Activated naive CD8-positive, alpha-beta T cell treated with anti-CD3 and anti-CD28 coated beads, Interleukin-2, amount 50 U/mL, for 24 hours (primary cell): Measurements from ENCODE around the gene CFAP65.

ENCODE experiments used
- ATAC-seq: fragments of 150-1000 bp; cut with Tn5 transposase; one replicate; pipeline ENCODE4 v1.10.0; 2021
- DNase-seq: peaks from one replicate; pipeline ENCODE4 v3.0.0; 2021
- H3K27ac Mint-ChIP-seq: one replicate; pipeline ENCODE4 v1.8.0; 2021; ENCODE audit warnings: mild to moderate bottlenecking, mixed read lengths
- H3K27me3 Mint-ChIP-seq: one replicate; pipeline ENCODE4 v1.8.0; 2021; ENCODE audit warnings: mixed read lengths
- H3K36me3 Mint-ChIP-seq: one replicate; pipeline ENCODE4 v1.8.0; 2021; ENCODE audit warnings: low read depth, mixed read lengths
- H3K4me1 Mint-ChIP-seq: one replicate; pipeline ENCODE4 v1.8.0; 2021; ENCODE audit warnings: mixed read lengths
- H3K4me3 Mint-ChIP-seq: one replicate; pipeline ENCODE4 v1.8.0; 2021; ENCODE audit warnings: mild to moderate bottlenecking, moderate library complexity, mixed read lengths
- H3K9me3 Mint-ChIP-seq: one replicate; pipeline ENCODE4 v1.8.0; 2021; ENCODE audit warnings: mixed read lengths

Gene CFAP65

DNA sequence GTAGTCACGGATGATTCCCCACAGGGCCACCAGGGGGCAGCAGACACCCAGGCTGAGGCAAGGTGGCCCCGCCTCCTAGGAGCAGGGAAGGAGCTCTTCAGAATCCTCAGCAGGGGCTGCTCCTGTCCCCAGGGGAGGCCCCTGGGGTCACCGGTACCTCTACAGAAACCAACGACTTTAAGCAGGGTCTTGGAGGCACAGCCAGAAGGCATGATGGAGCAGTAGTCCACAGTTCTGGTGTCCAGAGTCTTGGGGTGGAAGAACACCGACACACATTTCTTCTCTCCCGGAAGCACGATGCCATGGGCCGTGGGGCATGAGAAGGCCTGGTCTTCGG is 11.5 kb downstream of the CFAP65 start:
- H3K4me1 Mint-ChIP-seq, result no peaks in the 10 kb centered on the region
- no peak overlapping the region for H3K4me3 Mint-ChIP-seq
- H3K9me3 Mint-ChIP-seq, result no peaks in the 10 kb centered on the region
- H3K36me3 Mint-ChIP-seq, result no peaks in the 10 kb centered on the region
- ATAC-seq (peak; percentile 72), DNase-seq (peak; percentile 78)
- H3K27me3 Mint-ChIP-seq, result peaks cover 26% of the 10 kb centered on the region
- H3K27ac Mint-ChIP-seq, result no peak overlapping the region

DNA sequence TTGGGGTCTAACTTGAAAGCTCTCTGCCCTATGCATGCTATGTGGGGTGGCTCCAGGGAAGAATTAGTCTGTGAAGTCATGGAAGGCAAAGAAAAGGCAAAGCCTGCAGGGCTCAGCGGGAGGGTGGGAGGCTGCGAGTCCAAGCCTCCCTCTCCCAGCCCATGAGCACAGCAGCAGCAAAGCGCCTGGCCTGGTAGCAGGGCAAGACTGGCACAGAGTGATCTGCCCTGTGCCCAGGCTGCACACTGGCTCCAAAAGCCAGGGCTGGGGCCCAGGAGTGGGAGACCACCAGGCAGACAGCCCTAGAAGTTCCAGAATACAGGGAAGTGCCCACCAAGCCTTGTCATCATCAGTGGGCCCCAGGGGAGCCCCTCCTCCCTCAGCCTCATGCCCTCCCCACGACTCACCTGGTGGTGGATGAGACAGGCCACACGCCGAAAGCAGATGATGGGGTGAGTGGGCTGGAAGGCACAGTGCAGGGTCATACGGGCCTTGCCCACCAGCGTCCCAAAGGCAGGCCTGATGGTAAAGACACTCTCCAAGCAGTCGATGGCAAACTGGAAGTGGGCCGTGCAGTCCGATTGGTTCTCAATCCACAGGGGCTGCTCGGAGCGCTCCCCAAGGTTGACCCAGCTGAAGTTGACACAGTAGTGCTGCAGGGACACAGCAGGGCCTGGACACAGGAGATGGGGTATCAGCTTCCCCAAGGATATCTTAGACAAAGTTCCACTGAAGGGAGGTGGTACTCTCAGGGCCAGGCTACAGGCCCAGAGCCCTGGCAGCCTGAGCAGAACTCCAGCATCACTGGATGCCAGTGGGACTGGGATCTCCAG is 12.1 kb downstream of the CFAP65 start:
- no peak for ATAC-seq
- peaks cover 23% of the 10 kb centered on the region for H3K27me3 Mint-ChIP-seq

DNA sequence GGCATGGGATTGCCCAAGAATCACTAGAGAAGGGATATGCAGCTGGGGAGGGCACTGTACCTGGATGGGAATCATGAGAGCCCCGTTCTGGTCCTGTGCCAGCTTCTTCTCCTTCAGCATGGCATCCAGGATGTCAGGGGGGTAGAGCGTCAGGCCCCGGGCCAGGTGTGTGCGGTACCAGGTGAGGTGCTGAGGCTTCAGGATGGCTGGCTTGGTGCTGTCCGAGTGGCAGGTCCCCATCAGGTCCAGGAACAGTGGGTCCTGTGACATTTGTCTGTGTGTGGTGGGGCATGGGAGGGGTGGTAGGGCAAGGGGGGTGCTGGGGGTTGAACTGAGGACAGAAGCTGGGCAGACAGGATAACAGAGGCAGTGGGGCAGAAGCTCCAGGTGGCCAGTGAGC is 13.2 kb downstream of the CFAP65 start:
- no peaks in the 10 kb centered on the region for H3K36me3 Mint-ChIP-seq
- H3K27me3 Mint-ChIP-seq, result peaks cover 16% of the 10 kb centered on the region
- H3K4me1 Mint-ChIP-seq, result no peaks in the 10 kb centered on the region
- H3K9me3 Mint-ChIP-seq, result no peaks in the 10 kb centered on the region
- ATAC-seq, result no peak
- no peak overlapping the region for H3K27ac Mint-ChIP-seq
- no peak overlapping the region for H3K4me3 Mint-ChIP-seq
- DNase-seq, result no peak

More for the DNA sequence above, 12.1 kb downstream of the CFAP65 start:
- no peaks in the 10 kb centered on the region for H3K9me3 Mint-ChIP-seq
- H3K4me1 Mint-ChIP-seq, result no peaks in the 10 kb centered on the region
- DNase-seq, result no peak
- no peaks in the 10 kb centered on the region for H3K36me3 Mint-ChIP-seq
- H3K4me3 Mint-ChIP-seq, result no peak overlapping the region
- no peak overlapping the region for H3K27ac Mint-ChIP-seq

GRCh38 chr2:219027511-219028055 is 13.7 kb downstream of the CFAP65 start:
- no peaks in the 10 kb centered on the region for H3K4me1 Mint-ChIP-seq
- no peaks in the 10 kb centered on the region for H3K36me3 Mint-ChIP-seq
- H3K4me3 Mint-ChIP-seq, result no peak overlapping the region
- peaks cover 13% of the 10 kb centered on the region for H3K27me3 Mint-ChIP-seq
- no peaks in the 10 kb centered on the region for H3K9me3 Mint-ChIP-seq
- no peak overlapping the region for H3K27ac Mint-ChIP-seq
- DNase-seq (no peak), ATAC-seq (no peak)

GRCh38 chr2:219026946-219027345 is 14.4 kb downstream of the CFAP65 start:
- H3K27ac Mint-ChIP-seq, result no peak overlapping the region
- H3K4me3 Mint-ChIP-seq, result no peak overlapping the region
- no peaks in the 10 kb centered on the region for H3K36me3 Mint-ChIP-seq
- ATAC-seq, result no peak
- peaks cover 10% of the 10 kb centered on the region for H3K27me3 Mint-ChIP-seq
- H3K9me3 Mint-ChIP-seq, result no peaks in the 10 kb centered on the region
- no peaks in the 10 kb centered on the region for H3K4me1 Mint-ChIP-seq
- no peak for DNase-seq

- Mint-ChIP-seq H3K36me3 (no peaks in the 10 kb centered on the region), H3K9me3 (no peaks in the 10 kb centered on the region), H3K4me3 (no peak overlapping the region), H3K27ac (no peak overlapping the region), H3K4me1 (no peaks in the 10 kb centered on the region), H3K27me3 (peaks cover 4% of the 10 kb centered on the region)
- DNase-seq (no peak), ATAC-seq (no peak)
These were observed 15.4 kb downstream of the CFAP65 start for GRCh38 chr2:219025637-219026585.

DNA sequence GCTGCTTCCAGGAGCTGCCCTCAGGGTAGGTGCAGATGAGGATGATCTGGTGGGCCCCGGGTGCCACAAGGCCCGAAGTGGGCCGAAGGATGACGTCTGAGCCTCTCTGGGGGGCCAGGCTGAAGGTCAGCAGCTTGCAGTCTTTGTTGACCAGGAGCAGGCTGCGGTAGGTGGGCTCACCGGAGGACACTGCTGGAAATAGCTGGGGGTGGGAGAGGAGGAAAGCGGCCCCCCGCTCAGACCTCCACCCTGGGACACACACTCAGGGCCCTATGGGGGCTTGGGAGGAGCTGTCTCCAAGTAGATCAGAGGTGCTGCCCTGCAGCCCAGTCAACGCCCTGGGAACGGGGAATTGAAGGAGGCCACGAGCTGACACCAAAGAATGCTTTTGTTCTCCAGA is 17.3 kb downstream of the CFAP65 start:
- no peak overlapping the region for H3K4me3 Mint-ChIP-seq
- no peaks in the 10 kb centered on the region for H3K9me3 Mint-ChIP-seq
- no peaks in the 10 kb centered on the region for H3K4me1 Mint-ChIP-seq
- no peaks in the 10 kb centered on the region for H3K27me3 Mint-ChIP-seq
- no peak for DNase-seq
- ATAC-seq, result no peak
- H3K36me3 Mint-ChIP-seq, result no peaks in the 10 kb centered on the region
- no peak overlapping the region for H3K27ac Mint-ChIP-seq

DNA sequence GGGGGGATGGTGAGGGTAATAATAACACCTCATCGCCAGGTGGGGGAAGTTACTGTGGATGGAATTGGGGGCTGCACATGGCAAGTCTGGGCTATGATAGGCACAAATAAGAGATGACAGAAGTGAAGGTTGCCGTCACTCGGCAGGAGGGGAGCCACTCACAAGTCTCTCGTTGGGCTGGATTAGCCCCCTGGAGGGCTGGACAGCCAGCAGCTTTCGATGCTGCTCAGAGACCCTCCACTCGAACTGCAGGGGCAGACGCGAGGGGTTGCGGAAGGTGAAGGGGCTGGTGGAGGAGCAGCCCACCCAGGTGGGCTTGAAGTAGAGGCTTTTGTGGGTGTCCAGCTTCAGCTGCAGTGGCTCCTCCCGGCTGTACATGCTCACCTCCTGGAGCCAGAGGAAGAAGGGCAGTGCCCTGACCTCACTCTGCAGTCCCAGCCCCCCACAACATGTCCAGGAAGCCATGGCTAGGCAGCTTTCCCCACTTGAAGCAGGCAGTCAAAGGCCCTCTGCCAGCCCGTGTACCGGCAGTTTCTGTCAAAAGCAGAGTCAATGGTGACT is 18.2 kb downstream of the CFAP65 start:
- Mint-ChIP-seq H3K27me3 (no peaks in the 10 kb centered on the region), H3K27ac (no peak overlapping the region), H3K4me1 (no peaks in the 10 kb centered on the region), H3K4me3 (no peak overlapping the region), H3K36me3 (no peaks in the 10 kb centered on the region), H3K9me3 (no peaks in the 10 kb centered on the region)
- ATAC-seq, result no peak
- no peak for DNase-seq

DNA sequence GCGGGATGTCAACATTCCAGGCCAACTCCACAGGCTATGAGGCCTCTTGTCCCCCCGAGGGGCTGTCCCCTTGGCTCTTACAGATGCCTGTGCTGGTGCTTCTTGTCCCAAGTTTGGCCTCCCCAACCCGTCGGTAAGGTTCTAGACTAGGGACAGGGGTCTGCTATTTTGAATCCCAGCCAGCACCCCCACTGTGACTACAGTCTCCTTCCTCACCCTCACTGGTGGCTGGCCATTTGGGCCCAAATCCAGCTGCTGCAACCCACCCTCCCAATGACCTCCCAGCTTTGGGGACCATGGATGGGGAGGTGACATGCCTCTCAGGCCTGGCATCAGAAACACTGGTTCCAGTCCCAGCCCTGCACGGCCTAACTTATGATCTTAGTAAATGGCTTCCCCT is 18.7 kb downstream of the CFAP65 start:
- Mint-ChIP-seq H3K27ac (no peak overlapping the region), H3K4me1 (no peaks in the 10 kb centered on the region), H3K27me3 (no peaks in the 10 kb centered on the region), H3K9me3 (no peaks in the 10 kb centered on the region), H3K4me3 (no peak overlapping the region), H3K36me3 (no peaks in the 10 kb centered on the region)
- DNase-seq (no peak), ATAC-seq (no peak)

GRCh38 chr2:219022041-219022440 is 19.3 kb downstream of the CFAP65 start:
- H3K27me3 Mint-ChIP-seq, result no peaks in the 10 kb centered on the region
- H3K27ac Mint-ChIP-seq, result no peak overlapping the region
- H3K36me3 Mint-ChIP-seq, result no peaks in the 10 kb centered on the region
- H3K4me3 Mint-ChIP-seq, result no peak overlapping the region
- H3K9me3 Mint-ChIP-seq, result no peaks in the 10 kb centered on the region
- no peak for DNase-seq
- no peak for ATAC-seq
- H3K4me1 Mint-ChIP-seq, result no peaks in the 10 kb centered on the region

GRCh38 chr2:219021591-219021990 is 19.7 kb downstream of the CFAP65 start:
- Mint-ChIP-seq H3K27ac (no peak overlapping the region), H3K4me1 (no peaks in the 10 kb centered on the region), H3K9me3 (no peaks in the 10 kb centered on the region), H3K4me3 (no peak overlapping the region), H3K27me3 (no peaks in the 10 kb centered on the region), H3K36me3 (no peaks in the 10 kb centered on the region)
- DNase-seq (no peak), ATAC-seq (no peak)

DNA sequence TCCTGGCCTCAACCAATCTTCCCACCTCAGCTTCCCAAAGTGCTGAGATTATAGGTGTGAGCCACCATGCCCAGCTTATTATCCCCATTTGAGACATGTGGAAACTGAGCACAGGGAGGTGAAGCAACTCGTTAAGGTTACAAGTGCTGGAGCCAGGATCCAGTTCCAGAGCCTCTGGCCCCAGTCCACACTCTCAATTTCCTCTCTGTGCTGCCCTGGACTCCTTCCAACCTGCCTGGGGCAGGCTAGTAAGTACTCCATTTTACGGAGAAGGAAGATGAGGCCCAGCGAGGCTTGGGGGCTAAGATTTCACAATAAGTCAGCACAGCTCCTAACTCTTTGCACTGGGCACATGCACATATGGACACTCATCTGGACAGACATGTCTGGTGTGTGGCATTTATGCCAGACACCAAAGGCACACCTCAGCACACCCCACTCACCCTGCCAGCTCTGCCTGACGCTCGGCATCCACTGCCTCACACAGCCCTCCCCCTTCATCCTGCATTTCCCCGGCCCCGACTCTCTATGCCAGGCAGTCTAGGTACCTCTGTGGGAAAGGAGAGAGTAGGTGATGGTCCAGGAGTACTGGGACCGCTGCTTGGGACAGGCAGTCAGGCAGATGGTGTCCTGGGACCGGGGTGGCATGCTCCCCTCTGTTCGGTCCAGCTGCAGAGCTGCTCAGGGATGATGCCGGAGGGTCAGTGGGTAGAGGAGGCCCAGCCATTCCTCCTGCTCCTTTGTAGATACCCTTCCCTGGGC is 20.5 kb downstream of the CFAP65 start:
- no peak for ATAC-seq
- DNase-seq, result no peak
- Mint-ChIP-seq H3K36me3 (no peaks in the 10 kb centered on the region), H3K9me3 (no peaks in the 10 kb centered on the region), H3K4me1 (no peaks in the 10 kb centered on the region), H3K27ac (no peak overlapping the region), H3K4me3 (no peak overlapping the region), H3K27me3 (no peaks in the 10 kb centered on the region)

GRCh38 chr2:219019436-219019835 is 21.9 kb downstream of the CFAP65 start:
- H3K4me3 Mint-ChIP-seq, result no peak overlapping the region
- no peak overlapping the region for H3K27ac Mint-ChIP-seq
- DNase-seq (no peak), ATAC-seq (no peak)
- H3K4me1 Mint-ChIP-seq, result no peaks in the 10 kb centered on the region
- H3K36me3 Mint-ChIP-seq, result no peaks in the 10 kb centered on the region
- no peaks in the 10 kb centered on the region for H3K27me3 Mint-ChIP-seq
- no peaks in the 10 kb centered on the region for H3K9me3 Mint-ChIP-seq

DNA sequence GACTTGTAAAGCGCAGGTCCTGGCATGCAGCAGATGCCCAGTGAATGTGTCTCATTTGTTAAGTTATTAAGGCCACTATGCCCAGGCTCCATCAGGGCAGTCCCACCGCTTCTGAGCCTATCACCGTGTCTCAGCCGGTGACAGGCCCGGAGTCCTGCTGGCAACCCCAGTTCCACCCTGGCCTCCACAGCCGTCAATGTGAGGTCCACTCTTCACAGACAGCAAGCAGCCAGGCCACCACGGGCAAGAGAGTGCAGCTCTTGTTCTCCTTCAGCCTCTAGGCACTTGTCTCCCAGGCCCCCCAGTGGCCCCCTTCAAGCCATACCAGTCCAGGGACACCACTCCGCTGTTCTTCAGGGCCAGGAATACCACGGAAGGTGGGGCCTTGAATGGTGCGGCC is 22.6 kb downstream of the CFAP65 start:
- Mint-ChIP-seq H3K27me3 (peaks cover 4% of the 10 kb centered on the region), H3K27ac (no peak overlapping the region), H3K4me3 (no peak overlapping the region), H3K36me3 (no peaks in the 10 kb centered on the region), H3K4me1 (no peaks in the 10 kb centered on the region), H3K9me3 (no peaks in the 10 kb centered on the region)
- ATAC-seq (no peak), DNase-seq (no peak)
